Kidney (tissue), 14 donors: ENCODE results near the gene KIAA0513. TPM values are rescaled to one million over a fixed set of nuclear protein-coding genes. Genes with fewer than 3 reads are reported as not detected.

Experiments used
- DNase-seq, 5 donors: peaks; one replicate each; pipeline ENCODE4 v3.0.0-alpha.2; 2013 to 2020
- FAIRE-seq: peaks from 2 replicates; lab custom pipeline; 2012; peaks lifted over from hg19 to GRCh38; lab: Jason Lieb, UNC
- H3K27ac ChIP-seq, 2 donors: one replicate each; pipeline ENCODE4 v1.7.0; 2013; ENCODE audit warnings: low read depth in 2 of 2, low read length in 2 of 2, inconsistent platforms in 1 of 2
- H3K27me3 ChIP-seq: one replicate; pipeline ENCODE4 v1.7.1; 2013; ENCODE audit warnings: low read length, inconsistent platforms; ENCODE audit not compliant: control insufficient read depth, insufficient read depth
- H3K36me3 ChIP-seq, 3 donors: one replicate each; pipeline versions ENCODE4 v1.7.0 to v1.7.1; 2013; ENCODE audit warnings: low read length in 3 of 3, control low read depth in 1 of 3, inconsistent platforms in 1 of 3; ENCODE audit not compliant: insufficient read depth in 3 of 3, control insufficient read depth in 2 of 3
- H3K4me1 ChIP-seq, 3 donors: one replicate each; pipeline versions ENCODE4 v1.7.0 to v1.7.1; 2013; ENCODE audit warnings: low read length in 3 of 3, inconsistent platforms in 1 of 3, low read depth in 1 of 3; ENCODE audit not compliant: control insufficient read depth in 2 of 3, insufficient read depth in 2 of 3
- H3K4me3 ChIP-seq, 3 donors: one replicate each; pipeline versions ENCODE4 v1.7.0 to v1.8.1; 2013; ENCODE audit warnings: low read length in 3 of 3, control low read depth in 1 of 3, inconsistent platforms in 1 of 3
- H3K9ac ChIP-seq, 3 donors: one replicate each; pipeline versions ENCODE4 v1.7.0 to v1.7.1; 2013; ENCODE audit warnings: low read length in 3 of 3, control low read depth in 1 of 3, inconsistent platforms in 1 of 3
- H3K9me3 ChIP-seq, 3 donors: one replicate each; pipeline versions ENCODE4 v1.7.0 to v1.7.1; 2013; ENCODE audit warnings: low read length in 3 of 3, control low read depth in 1 of 3, inconsistent platforms in 1 of 3; ENCODE audit not compliant: control insufficient read depth in 2 of 3, insufficient read depth in 1 of 3
- CTCF ChIP-seq: IDR thresholded peaks from 3 replicates; pipeline ENCODE4 v1.5.1; 2012; ENCODE audit warnings: mild to moderate bottlenecking, moderate library complexity, borderline replicate concordance; ENCODE audit not compliant: insufficient read depth; ENCODE audit errors: extremely low read depth
- intact Hi-C: fragments of 100-400 bp; cut with DNase I; formaldehyde crosslinking; loops from one replicate; pipeline ENCODE4 v1.11.1; 2022
- polyA plus RNA-seq: library from polyadenylated mRNA; stranded (reverse); fragments of 350-450 nt; fragmentation: Illumina TruSeq; extraction: RNeasy Lipid Tissue Mini Kit (QIAGEN cat#74804); gene quantifications from one replicate; pipeline ENCODE4 v1.2.3, GENCODE V29; 2014; ENCODE audit warnings: low read depth, low replicate concordance; ENCODE audit not compliant: insufficient read depth
- total RNA-seq: library from RNA; stranded (reverse); fragmentation: NEBNext Ultra II Directional; extraction: Animal tissue kit (Norgen Biotek cat#: 25700); gene quantifications from one replicate; pipeline ENCODE4 v1.2.1, GENCODE V29; 2021
- donor health status: control.
- donor health status: control.
- donor health status: control.
- donor health status: control.
- donor health status: control.
- donor health status: DM: yes; HTN: yes; CAD: no.
- donor health status: Normal renal cell carcinoma (clear cell type).

The KIAA0513 gene
- total and polyA plus RNA-seq, 2 donors from 2014 or later, result 2.6 to 19.2 TPM

- H3K27me3 ChIP-seq, result no peaks in the 10 kb centered on the region
- intact Hi-C loops, result no loop called here
- H3K4me3 ChIP-seq, result no peak overlapping the region
- DNase-seq, result no peak
- no peak overlapping the region for H3K27ac ChIP-seq
- no peak overlapping the region for H3K9ac ChIP-seq
- no peak for TF ChIP-seq CTCF
- no peaks in the 10 kb centered on the region for H3K9me3 ChIP-seq
- no peaks in the 10 kb centered on the region for H3K4me1 ChIP-seq
- no peaks in the 10 kb centered on the region for H3K36me3 ChIP-seq
- FAIRE-seq, result no peak
Observed at GRCh38 chr16:85098565-85098964, 71.0 kb downstream of the KIAA0513 start.

- Histone ChIP-seq H3K27ac (no peak overlapping the region), H3K9ac (no peak overlapping the region), H3K4me3 (no peak overlapping the region), H3K4me1 (peaks cover 0 to 2% (median 0%) of the 10 kb centered on the region in 3 donors), H3K9me3 (no peaks in the 10 kb centered on the region), H3K27me3 (no peaks in the 10 kb centered on the region), H3K36me3 (no peaks in the 10 kb centered on the region)
- FAIRE-seq, result no peak
- intact Hi-C loops, result no loop called here
- DNase-seq, result no peak
- no peak for TF ChIP-seq CTCF
Observed at GRCh38 chr16:85100265-85100664, 72.7 kb downstream of the KIAA0513 start.

- FAIRE-seq, result no peak
- Histone ChIP-seq H3K4me3 (no peak overlapping the region), H3K4me1 (peaks cover 0 to 2% (median 0%) of the 10 kb centered on the region in 3 donors), H3K27me3 (no peaks in the 10 kb centered on the region), H3K9me3 (no peaks in the 10 kb centered on the region), H3K27ac (no peak overlapping the region), H3K9ac (no peak overlapping the region), H3K36me3 (no peaks in the 10 kb centered on the region)
- intact Hi-C loops, result no loop called here
- TF ChIP-seq CTCF, result no peak
- DNase-seq, result no peak
Observed at GRCh38 chr16:85101956-85102630, 74.5 kb downstream of the KIAA0513 start.
